ENCODE results near the gene STX8.

STX8 gene

GRCh38 chr17:9322326-9322725 lies 253.3 kb downstream of the STX8 start:
- FAIRE-seq (no peak), DNase-seq (ENCODE audit: extremely low spot score, insufficient read length, low read depth) (no peak)

DNA sequence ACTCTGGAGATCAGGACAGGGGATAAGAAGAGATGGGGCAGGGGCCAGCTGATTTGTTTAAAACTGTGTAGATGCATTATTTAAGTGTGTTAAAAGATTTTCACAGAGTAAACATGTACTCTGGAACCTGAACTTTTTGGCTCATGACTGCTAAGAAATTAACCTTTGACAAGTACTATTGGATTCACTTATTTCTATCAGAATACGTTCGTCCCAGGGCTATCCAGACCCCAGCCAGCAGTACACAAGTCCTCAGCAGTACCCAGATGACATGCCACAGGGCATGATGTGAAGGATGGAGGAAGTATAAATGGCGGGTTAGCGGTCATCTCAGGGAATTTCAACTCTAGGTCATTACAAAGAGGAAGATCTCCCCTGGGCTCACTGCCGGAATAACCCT lies 253.7 kb downstream of the STX8 start:
- no peak for DNase-seq (ENCODE audit: extremely low spot score, insufficient read length, low read depth)
- FAIRE-seq, result no peak

GRCh38 chr17:9315360-9315759 lies 260.3 kb downstream of the STX8 start:
- no peak for DNase-seq (ENCODE audit: extremely low spot score, insufficient read length, low read depth)
- no peak for FAIRE-seq

GRCh38 chr17:9313346-9313745 lies 262.3 kb downstream of the STX8 start:
- FAIRE-seq, result no peak
- DNase-seq (ENCODE audit: extremely low spot score, insufficient read length, low read depth), result no peak

DNA sequence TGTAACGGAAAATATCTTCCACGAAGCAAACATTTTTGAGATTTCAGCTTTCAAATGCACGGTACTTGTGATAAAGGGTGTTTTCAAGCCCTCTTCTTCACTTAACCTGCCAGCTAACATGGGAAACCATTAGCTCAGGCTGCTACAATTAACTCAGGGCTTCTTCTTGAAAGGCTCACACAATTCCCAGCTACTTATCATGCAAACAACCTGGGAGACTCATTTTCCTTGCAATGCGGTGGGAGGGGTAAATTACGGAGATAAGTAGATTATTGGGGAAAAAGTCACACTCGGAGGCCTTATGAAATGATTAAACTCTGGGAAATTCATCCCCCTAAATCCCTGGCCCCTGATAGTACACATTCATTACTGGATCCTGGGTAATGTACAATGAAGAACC lies 266.4 kb downstream of the STX8 start:
- no peak for DNase-seq (ENCODE audit: extremely low spot score, insufficient read length, low read depth)
- FAIRE-seq, result no peak

DNA sequence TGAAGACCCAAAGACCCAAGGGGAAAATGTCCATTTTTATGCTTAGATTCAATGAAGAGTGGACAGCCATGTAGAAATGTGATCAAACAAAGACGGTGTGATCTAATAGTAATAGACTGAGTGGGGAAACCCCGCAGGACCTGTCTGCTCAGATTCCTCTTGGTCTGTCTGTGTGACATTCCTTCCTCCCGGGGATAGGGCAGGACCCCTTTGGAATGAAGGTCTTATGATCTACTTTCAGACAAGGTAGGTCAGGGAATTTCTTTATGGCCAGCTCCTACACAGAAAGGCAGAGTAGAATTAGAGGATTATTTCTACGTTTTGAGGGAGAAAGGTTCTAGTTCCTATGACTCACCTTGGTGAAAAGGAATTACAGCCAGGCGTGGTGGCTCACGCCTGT lies 267.6 kb downstream of the STX8 start:
- no peak for DNase-seq (ENCODE audit: extremely low spot score, insufficient read length, low read depth)
- FAIRE-seq, result no peak

GRCh38 chr17:9307313-9307998 lies 268.2 kb downstream of the STX8 start:
- no peak for DNase-seq (ENCODE audit: extremely low spot score, insufficient read length, low read depth)
- FAIRE-seq, result no peak

DNA sequence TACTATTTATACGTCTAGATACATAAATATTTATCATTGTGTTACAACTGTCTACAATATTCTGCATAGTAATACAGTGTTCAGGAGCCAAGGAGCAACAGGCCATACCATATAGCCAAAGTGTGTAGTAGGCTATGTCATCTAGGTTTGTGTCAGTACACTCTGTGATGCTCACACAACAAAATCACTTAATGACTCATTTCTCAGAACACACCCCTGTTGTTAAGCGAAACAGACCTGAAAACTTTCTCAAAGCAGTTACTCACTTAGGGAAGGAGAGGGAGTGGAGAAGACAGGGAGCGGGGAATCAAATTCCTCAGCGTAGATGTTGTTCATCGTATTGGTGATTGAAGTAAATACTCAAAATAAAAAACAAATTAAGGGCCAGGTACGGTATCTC lies 269.5 kb downstream of the STX8 start:
- DNase-seq (ENCODE audit: extremely low spot score, insufficient read length, low read depth) (no peak), FAIRE-seq (no peak)

GRCh38 chr17:9299695-9300094 lies 275.9 kb downstream of the STX8 start:
- no peak for FAIRE-seq
- no peak for DNase-seq (ENCODE audit: extremely low spot score, insufficient read length, low read depth)

- no peak for DNase-seq (ENCODE audit: extremely low spot score, insufficient read length, low read depth)
- FAIRE-seq, result no peak
Observed at GRCh38 chr17:9298776-9299295, 276.8 kb downstream of the STX8 start.

GRCh38 chr17:9298135-9298534 lies 277.5 kb downstream of the STX8 start:
- no peak for DNase-seq (ENCODE audit: extremely low spot score, insufficient read length, low read depth)
- no peak for FAIRE-seq

- no peak for FAIRE-seq
- no peak for DNase-seq (ENCODE audit: extremely low spot score, insufficient read length, low read depth)
Observed at GRCh38 chr17:9294661-9295210, 280.9 kb downstream of the STX8 start.

DNA sequence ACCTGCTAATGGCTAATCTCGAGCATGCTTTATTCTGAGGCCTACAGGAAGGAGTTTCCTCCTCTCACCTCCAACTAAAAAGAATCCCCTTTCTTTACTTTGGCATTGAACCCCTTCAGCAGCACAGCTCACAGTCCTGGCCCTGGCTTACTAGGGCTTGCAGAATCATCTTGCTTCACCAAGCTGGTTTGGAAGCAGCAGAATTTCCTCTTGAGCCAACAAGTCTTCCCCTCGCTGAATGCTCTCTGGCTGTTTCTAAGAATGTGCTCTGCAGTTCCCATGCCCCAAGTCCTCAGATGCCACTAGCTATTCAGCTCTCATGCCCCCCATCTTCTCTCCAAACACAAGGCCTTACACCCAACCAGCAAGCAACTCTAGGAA lies 283.1 kb downstream of the STX8 start:
- no peak for DNase-seq (ENCODE audit: extremely low spot score, insufficient read length, low read depth)
- no peak for FAIRE-seq

- FAIRE-seq (peak; percentile 79), DNase-seq (ENCODE audit: extremely low spot score, insufficient read length, low read depth) (peak; percentile 39)
Observed at GRCh38 chr17:9291912-9292560, 283.6 kb downstream of the STX8 start.

DNA sequence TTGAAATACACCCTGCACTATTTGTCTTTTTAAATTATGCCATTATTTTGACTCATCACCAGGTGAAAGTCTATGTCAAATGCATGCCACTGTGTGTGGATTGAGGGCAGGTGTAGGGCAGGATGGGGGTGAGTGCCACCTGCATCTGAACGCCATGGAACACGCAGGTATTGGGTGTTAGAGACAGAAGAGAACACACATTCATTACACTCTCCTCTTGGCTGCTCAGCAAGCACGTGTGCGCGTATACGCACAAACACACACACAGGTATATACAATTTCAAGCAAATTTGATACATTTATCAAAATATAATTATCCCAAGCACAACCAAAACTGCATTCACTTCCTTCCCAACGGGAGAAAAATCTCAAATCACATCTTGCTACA lies 285.4 kb downstream of the STX8 start:
- no peak for FAIRE-seq
- no peak for DNase-seq (ENCODE audit: extremely low spot score, insufficient read length, low read depth)

GRCh38 chr17:9287306-9287705 lies 288.3 kb downstream of the STX8 start:
- FAIRE-seq (no peak), DNase-seq (ENCODE audit: extremely low spot score, insufficient read length, low read depth) (no peak)

DNA sequence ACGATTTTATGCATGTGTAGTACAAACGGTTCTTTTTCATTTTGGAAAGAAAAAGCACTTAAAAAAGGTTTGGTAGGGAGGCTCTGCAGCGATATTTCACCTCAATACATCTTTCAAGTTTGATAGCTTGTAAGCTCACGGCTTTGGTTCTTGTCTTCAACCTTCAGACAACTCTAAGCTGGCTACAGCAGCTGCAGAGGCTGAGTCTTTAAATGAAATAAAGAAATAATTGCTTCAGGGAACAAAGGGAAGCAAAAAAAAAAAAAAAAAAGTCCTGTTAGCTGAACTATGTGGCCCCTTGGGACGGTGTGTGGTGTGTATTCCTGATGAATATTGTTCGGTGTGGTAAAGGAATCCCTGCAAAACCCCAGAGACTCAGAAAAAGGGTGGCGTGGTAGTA lies 289.2 kb downstream of the STX8 start:
- DNase-seq (ENCODE audit: extremely low spot score, insufficient read length, low read depth), result no peak
- no peak for FAIRE-seq

GRCh38 chr17:9285602-9286427 lies 289.8 kb downstream of the STX8 start:
- no peak for FAIRE-seq

GRCh38 chr17:9284884-9285283 lies 290.7 kb downstream of the STX8 start:
- FAIRE-seq (no peak), DNase-seq (ENCODE audit: extremely low spot score, insufficient read length, low read depth) (no peak)

More at GRCh38 chr17:9285602-9286427, 289.8 kb downstream of the STX8 start:
- no peak for DNase-seq (ENCODE audit: extremely low spot score, insufficient read length, low read depth)

GRCh38 chr17:9283909-9284308 lies 291.7 kb downstream of the STX8 start:
- no peak for FAIRE-seq
- no peak for DNase-seq (ENCODE audit: extremely low spot score, insufficient read length, low read depth)

DNA sequence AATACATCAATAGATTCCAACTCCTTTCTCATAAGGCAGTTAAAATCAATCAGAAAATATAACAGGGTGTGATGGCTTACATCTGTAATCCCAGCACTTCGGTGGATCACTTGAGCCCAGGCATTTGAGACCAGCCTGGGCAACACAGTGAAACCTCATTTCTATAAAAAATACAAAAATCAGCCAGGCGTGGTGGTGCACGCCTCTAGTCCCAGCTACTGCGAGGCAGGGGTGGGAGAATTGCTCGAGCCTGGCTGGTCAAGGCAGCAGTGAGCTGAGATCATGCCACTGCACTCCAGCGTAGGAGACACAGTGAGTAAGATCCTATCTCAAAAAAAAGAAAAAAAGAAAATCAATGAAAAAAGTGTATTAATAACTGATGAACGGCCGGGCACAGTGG lies 295.7 kb downstream of the STX8 start:
- FAIRE-seq (no peak), DNase-seq (ENCODE audit: extremely low spot score, insufficient read length, low read depth) (no peak)
